Measurements from ENCODE around the gene HMGB1.

- TF ChIP-seq EZH2 (IDR thresholded peaks at IDR 0.05; ENCODE audit: low read depth, unreplicated experiment) (no peak), REST (IDR thresholded peaks at IDR 0.05; ENCODE audit: unreplicated experiment) (no peak), CTCF (conservative IDR thresholded peaks at IDR 0.05; ENCODE audit: low read depth in 2 of 2) (no peak), POLR2AphosphoS5 (IDR thresholded peaks at IDR 0.05; ENCODE audit: low read depth) (no peak), CREB1 (CRISPR knock-in tag; IDR thresholded peaks at IDR 0.05; ENCODE audit: low read depth) (no peak), EZH2phosphoT487 (IDR thresholded peaks at IDR 0.05; ENCODE audit: unreplicated experiment) (no peak), NANOG (IDR thresholded peaks at IDR 0.05; ENCODE audit: borderline replicate concordance) (no peak), ZNF331 (CRISPR knock-in tag; IDR thresholded peaks at IDR 0.05; ENCODE audit: low read depth) (no peak), STAT1 (IDR thresholded peaks at IDR 0.05; ENCODE audit: unreplicated experiment) (no peak), JUNB (IDR thresholded peaks at IDR 0.05; ENCODE audit: unreplicated experiment) (no peak)
These were observed 15.7 kb downstream of the HMGB1 start for GRCh38 chr13:30450066-30450465.
